ENCODE results near the gene ADARB1. TPM values are rescaled to one million over a fixed set of nuclear protein-coding genes. Genes with fewer than 3 reads are reported as not detected.

The ADARB1 gene
- polyA plus RNA-seq, 3 donors, result 0.40 to 2.6 (median 1.0) TPM

GRCh38 chr21:45026066-45026745, 48.2 kb upstream of the ADARB1 start:
- Mint-ChIP-seq H3K4me1 (peaks cover 5% of the 10 kb centered on the region), H3K4me3 (no peak overlapping the region), H3K27me3 (ENCODE audit: low read depth in 3 of 3) (peaks cover 8 to 20% (median 10%) of the 10 kb centered on the region in 3 donors), H3K36me3 (no peaks in the 10 kb centered on the region), H3K27ac (no peak overlapping the region), H3K9me3 (peaks cover 3 to 13% (median 9%) of the 10 kb centered on the region in 7 donors)
- no peak for TF ChIP-seq CTCF (IDR thresholded peaks at IDR 0.05)
- no peak overlapping the region for H3K4me3 ChIP-seq (replicated peaks in 1 of 3; ENCODE audit: low read depth in 2 of 3, low read length in 3 of 3)
- no peaks in the 10 kb centered on the region for H3K79me2 ChIP-seq (ENCODE audit: insufficient read depth, low read length)
- H3K27me3 ChIP-seq (ENCODE audit: control insufficient read depth in 2 of 2, insufficient read depth in 2 of 2, low read length in 2 of 2), result peaks cover 0 to 4% of the 10 kb centered on the region in 2 donors
- no peak overlapping the region for H3K27ac ChIP-seq (ENCODE audit: low read depth in 1 of 2, low read length in 2 of 2)
- no peak overlapping the region for H3K9ac ChIP-seq (ENCODE audit: insufficient read depth, low read length, poor library complexity, severe bottlenecking)
- no peaks in the 10 kb centered on the region for H3K9me3 ChIP-seq (replicated peaks in 1 of 2; ENCODE audit: control insufficient read depth in 1 of 2, insufficient read depth in 1 of 2, low read length in 2 of 2)
- no peak overlapping the region for H2AFZ ChIP-seq (ENCODE audit: insufficient read depth, low read depth, low read length, poor library complexity, severe bottlenecking)
- H3K36me3 ChIP-seq (replicated peaks in 1 of 2; ENCODE audit: control insufficient read depth in 1 of 2, insufficient read depth in 2 of 2, low read length in 2 of 2), result no peaks in the 10 kb centered on the region
- intact Hi-C loops (cut with micrococcal nuclease), result no loop called here
- no peak for DNase-seq
- no peak overlapping the region for H3K4me2 ChIP-seq (replicated peaks; ENCODE audit: extremely low read depth, low read length, poor library complexity, severe bottlenecking)
- H3K4me1 ChIP-seq (ENCODE audit: control insufficient read depth in 1 of 2, insufficient read depth in 2 of 2, low read length in 2 of 2), result no peaks in the 10 kb centered on the region
- 96% methylated on average over 22 of the region's 22 CpGs for WGBS (ENCODE audit: insufficient coverage)
- no peaks in the 10 kb centered on the region for H4K20me1 ChIP-seq (ENCODE audit: insufficient read depth, low read length)

- TF ChIP-seq CTCF (IDR thresholded peaks at IDR 0.05), result no peak
- no peak overlapping the region for H3K4me3 ChIP-seq (replicated peaks in 1 of 3; ENCODE audit: low read depth in 2 of 3, low read length in 3 of 3)
- intact Hi-C loops (cut with micrococcal nuclease), result no loop called here
- no peaks in the 10 kb centered on the region for H3K9me3 ChIP-seq (replicated peaks in 1 of 2; ENCODE audit: control insufficient read depth in 1 of 2, insufficient read depth in 1 of 2, low read length in 2 of 2)
- no peak overlapping the region for H3K9ac ChIP-seq (ENCODE audit: insufficient read depth, low read length, poor library complexity, severe bottlenecking)
- peaks cover 7 to 22% (median 12%) of the 10 kb centered on the region in 3 donors for H3K27me3 Mint-ChIP-seq (ENCODE audit: low read depth in 3 of 3)
- no peak overlapping the region for H3K4me2 ChIP-seq (replicated peaks; ENCODE audit: extremely low read depth, low read length, poor library complexity, severe bottlenecking)
- no peaks in the 10 kb centered on the region for H4K20me1 ChIP-seq (ENCODE audit: insufficient read depth, low read length)
- H3K27ac Mint-ChIP-seq, result no peak overlapping the region
- no peaks in the 10 kb centered on the region for H3K4me1 ChIP-seq (ENCODE audit: control insufficient read depth in 1 of 2, insufficient read depth in 2 of 2, low read length in 2 of 2)
- H3K79me2 ChIP-seq (ENCODE audit: insufficient read depth, low read length), result no peaks in the 10 kb centered on the region
- H3K4me1 Mint-ChIP-seq, result peaks cover 9% of the 10 kb centered on the region
- no peaks in the 10 kb centered on the region for H3K36me3 ChIP-seq (replicated peaks in 1 of 2; ENCODE audit: control insufficient read depth in 1 of 2, insufficient read depth in 2 of 2, low read length in 2 of 2)
- no peak overlapping the region for H3K27ac ChIP-seq (ENCODE audit: low read depth in 1 of 2, low read length in 2 of 2)
- H2AFZ ChIP-seq (ENCODE audit: insufficient read depth, low read depth, low read length, poor library complexity, severe bottlenecking), result no peak overlapping the region
- H3K9me3 Mint-ChIP-seq, result peaks cover 3 to 13% (median 9%) of the 10 kb centered on the region in 7 donors
- 98% methylated on average over 7 of the region's 12 CpGs for WGBS (ENCODE audit: insufficient coverage)
- no peak for DNase-seq
- H3K4me3 Mint-ChIP-seq, result no peak overlapping the region
- H3K27me3 ChIP-seq (ENCODE audit: control insufficient read depth in 2 of 2, insufficient read depth in 2 of 2, low read length in 2 of 2), result peaks cover 0 to 4% of the 10 kb centered on the region in 2 donors
- no peaks in the 10 kb centered on the region for H3K36me3 Mint-ChIP-seq
Observed at GRCh38 chr21:45026826-45027225, 47.6 kb upstream of the ADARB1 start.

All from CD14-positive monocyte (primary cell).